K562 (cell line): ENCODE measurements around the gene C3. TPM values are rescaled to one million over a fixed set of nuclear protein-coding genes. Genes with fewer than 3 reads are reported as not detected.

Experiments
- ATAC-seq: fragments of 200-7000 bp; cut with Tn5 transposase; 3 replicates; pipeline ENCODE4 v1.9.1; 2020; ENCODE audit warnings: moderate library complexity
- BruUV-seq: library from RNA; stranded (reverse); fragments of 400-500 nt; replicated peaks from 2 replicates; lab custom pipeline; 2021; lab: Mats Ljungman, UMichigan
- CTCF ChIA-PET: fragments of 300-600 bp; formaldehyde crosslinking; extraction: SDS; loops from one replicate; lab custom pipeline; 2021; ENCODE audit warnings: low intra/inter-chr PET ratio; lab: Yijun Ruan, JAX
- POLR2A ChIA-PET: fragments of 300-600, 350-650 bp; sonication (Branson Sonifier 250); formaldehyde crosslinking; extraction: SDS; loops from one replicate; lab custom pipeline; 2021; ENCODE audit warnings: antibody characterized with exemption, inconsistent platforms; lab: Yijun Ruan, JAX
- DNase-seq, 4 experiments: peaks; one replicate each; pipeline versions ENCODE4 v3.0.0 to v3.0.0-alpha.2; 2011 to 2018; ENCODE audit warnings: low spot score in 3 of 4, mixed read lengths in 3 of 4; ENCODE audit errors: extremely low read depth in 1 of 4
- FAIRE-seq: peaks from 2 replicates; lab custom pipeline; 2011; peaks lifted over from hg19 to GRCh38; lab: Jason Lieb, UNC
- H2AFZ ChIP-seq: 2 replicates; pipeline ENCODE4 v1.6.0; 2011; ENCODE audit warnings: low read depth, low read length, control low read depth, inconsistent platforms
- H3K27ac ChIP-seq: fragments of 200-600 bp; 3 replicates; pipeline ENCODE4 v1.8.0; 2011; ENCODE audit warnings: low read depth, mild to moderate bottlenecking, control low read depth, inconsistent platforms, low read length, moderate library complexity, mixed read lengths; ENCODE audit errors: extremely low read depth
- H3K27me3 ChIP-seq, 2 experiments: fragments of 300-600 bp in 1 of 2; 2 replicates in 1 of 2; 3 replicates in 1 of 2; pipeline versions ENCODE4 v1.6.0 to v1.8.0; 2011; ENCODE audit warnings: inconsistent platforms in 2 of 2, low read length in 2 of 2, mild to moderate bottlenecking in 1 of 2, mixed read lengths in 1 of 2, moderate library complexity in 1 of 2; ENCODE audit not compliant: control insufficient read depth in 2 of 2, insufficient read depth in 2 of 2
- H3K36me3 ChIP-seq: fragments of 300-600 bp; 3 replicates; pipeline ENCODE4 v1.8.0; 2011; ENCODE audit warnings: mild to moderate bottlenecking, low read length, inconsistent platforms; ENCODE audit not compliant: control insufficient read depth, insufficient read depth
- H3K4me1 ChIP-seq, 2 experiments: fragments of 200-600 bp in 1 of 2; replicated peaks in 1 of 2; 2 replicates in 1 of 2; 3 replicates in 1 of 2; pipeline versions ENCODE4 v1.5.1 to v1.8.0; 2011; ENCODE audit warnings: inconsistent platforms in 2 of 2, low read length in 2 of 2, mild to moderate bottlenecking in 1 of 2, mixed read lengths in 1 of 2, moderate library complexity in 1 of 2; ENCODE audit not compliant: control insufficient read depth in 2 of 2, insufficient read depth in 2 of 2
- H3K4me2 ChIP-seq: 2 replicates; pipeline ENCODE4 v1.6.1; 2011; ENCODE audit warnings: low read length, control low read depth, inconsistent platforms, mixed read lengths; ENCODE audit not compliant: insufficient read depth
- H3K4me3 ChIP-seq: fragments of 200-600 bp; sonication (generic), shearing (Covaris generic); 2 replicates; pipeline ENCODE4 v1.5.1; 2016; ENCODE audit warnings: control low read depth, inconsistent platforms
- H3K79me2 ChIP-seq: fragments of 200-600 bp; 3 replicates; pipeline ENCODE4 v1.8.0; 2011; ENCODE audit warnings: low read length, inconsistent platforms; ENCODE audit not compliant: control insufficient read depth, insufficient read depth
- H3K9ac ChIP-seq, 2 experiments: 2 replicates each; pipeline versions ENCODE4 v1.6.0 to v1.6.1; 2011; ENCODE audit warnings: low read depth in 2 of 2, low read length in 2 of 2, control low read depth in 1 of 2, inconsistent platforms in 1 of 2, mild to moderate bottlenecking in 1 of 2, mixed read lengths in 1 of 2; ENCODE audit not compliant: insufficient read depth in 1 of 2
- H3K9me1 ChIP-seq: one replicate; pipeline ENCODE4 v1.6.0; 2011; ENCODE audit warnings: inconsistent platforms, mild to moderate bottlenecking, low read length, moderate library complexity; ENCODE audit not compliant: control insufficient read depth, insufficient read depth
- H3K9me3 ChIP-seq: replicated peaks from 2 replicates; pipeline ENCODE4 v1.5.1; 2011; ENCODE audit warnings: low read depth, low read length, inconsistent platforms; ENCODE audit not compliant: control insufficient read depth, insufficient read depth
- H4K20me1 ChIP-seq: replicated peaks from 2 replicates; pipeline ENCODE4 v1.6.1; 2011; ENCODE audit warnings: low read length, inconsistent platforms, mixed read lengths; ENCODE audit not compliant: control insufficient read depth, insufficient read depth
- ARNT ChIP-seq, 2 experiments: fragments of 450-650 bp; IDR thresholded peaks; 2 replicates each; pipeline ENCODE4 v1.6.1; 2016; ENCODE audit warnings: mild to moderate bottlenecking in 1 of 2
- CBX8 ChIP-seq: fragments of 200-600 bp; sonication (generic); IDR thresholded peaks from 2 replicates; pipeline ENCODE4 v1.6.1; 2012; ENCODE audit warnings: borderline replicate concordance, mixed run types, low read depth, mild to moderate bottlenecking, moderate library complexity, mixed read lengths, low read length, control low read depth, inconsistent platforms; ENCODE audit not compliant: poor library complexity, severe bottlenecking; ENCODE audit errors: extremely low read depth
- CTCF ChIP-seq, 3 experiments: IDR thresholded peaks in 2 of 3; conservative IDR thresholded peaks in 1 of 3; 2 replicates each; pipeline ENCODE4 v1.5.1; 2011 to 2012; ENCODE audit warnings: low read length in 3 of 3, mild to moderate bottlenecking in 3 of 3, control low read depth in 2 of 3, improper control_type of control experiment in 1 of 3, inconsistent platforms in 1 of 3, low read depth in 1 of 3, mixed read lengths in 1 of 3, moderate library complexity in 1 of 3; ENCODE audit not compliant: insufficient read depth in 2 of 3
- GATAD2A ChIP-seq: fragments of 450-650 bp; IDR thresholded peaks from 2 replicates; pipeline ENCODE4 v1.6.1; 2017
- HNRNPL ChIP-seq: fragments of 200-400 bp; formaldehyde crosslinking; IDR thresholded peaks from 2 replicates; pipeline ENCODE4 v1.6.1; 2017; ENCODE audit warnings: low read depth, mild to moderate bottlenecking, low read length
- LEF1 ChIP-seq: fragments of 450-650 bp; IDR thresholded peaks from 2 replicates; pipeline ENCODE4 v1.6.1; 2016; ENCODE audit warnings: mild to moderate bottlenecking
- MEF2A ChIP-seq: IDR thresholded peaks from 2 replicates; pipeline ENCODE4 v1.6.1; 2011; ENCODE audit warnings: low read depth, mild to moderate bottlenecking, low read length, moderate library complexity; ENCODE audit not compliant: control insufficient read depth
- MEIS2 ChIP-seq: fragments of 450-650 bp; IDR thresholded peaks from 2 replicates; pipeline ENCODE4 v1.6.1; 2014; ENCODE audit warnings: mild to moderate bottlenecking; ENCODE audit not compliant: partially characterized antibody
- NFE2 ChIP-seq: IDR thresholded peaks from 2 replicates; pipeline ENCODE4 v1.6.1; 2014; ENCODE audit warnings: antibody characterized with exemption, low read depth
- PML ChIP-seq: IDR thresholded peaks from 2 replicates; pipeline ENCODE4 v1.6.1; 2012; ENCODE audit warnings: low read length, inconsistent platforms
- RAD21 ChIP-seq, 2 experiments: fragments of 250-450 bp in 1 of 2; fragments of 450-650 bp in 1 of 2; sonication (Bioruptor Pico) in 1 of 2; formaldehyde crosslinking in 1 of 2; IDR thresholded peaks in 1 of 2; conservative IDR thresholded peaks in 1 of 2; 2 replicates each; pipeline versions ENCODE4 v1.4.0 to v1.8.0; 2020 to 2022; ENCODE audit warnings: mild to moderate bottlenecking in 2 of 2, moderate library complexity in 1 of 2
- WGBS: fragments of 100-300 bp; shearing (Covaris generic); methylation state at CpG from one replicate; pipeline ENCODE4 v1.1.6; 2016; ENCODE audit warnings: low coverage, mixed read lengths; ENCODE audit not compliant: insufficient coverage; ENCODE audit errors: missing lambda C conversion rate; 5-methylcytosine and 5-hydroxymethylcytosine counted together
- in situ Hi-C: fragments of 300-500 bp; cut with MboI; formaldehyde crosslinking; loops from 4 replicates; pipeline ENCODE4 v1.15.0; 2018; ENCODE audit warnings: inconsistent platforms, mixed read lengths
- intact Hi-C: fragments of 100-400 bp; cut with micrococcal nuclease; formaldehyde crosslinking; loops from 2 replicates; pipeline ENCODE4 v1.14.2; 2022
- polyA plus RNA-seq, 8 experiments: library from polyadenylated mRNA; depleted of rRNA in 4 of 8; stranded (reverse) in 5 of 8; unstranded in 3 of 8; fragments of >200 nt; fragmentation: Nextera tagmentation in 2 of 8; fragmentation: Illumina TruSeq in 1 of 8; extraction: Ambion mirVana in 2 of 8; extraction: Trizol in 1 of 8; gene quantifications; 2 replicates each; pipeline versions ENCODE4 v1.2.1 to v1.2.3, GENCODE V29; 2011 to 2014; ENCODE audit warnings: inconsistent platforms in 1 of 8, missing spikeins in 1 of 8
- total RNA-seq, 7 experiments: library from RNA; depleted of rRNA in 6 of 7; stranded (reverse); fragments of >200 nt in 6 of 7; fragmentation: Illumina TruSeq in 2 of 7; extraction: Trizol in 2 of 7; gene quantifications; 2 replicates each; pipeline versions ENCODE4 v1.2.1 to v1.2.3, GENCODE V29; 2011 to 2021; ENCODE audit warnings: low replicate concordance in 1 of 7
- TF ChIP-seq, protein P1 (sequence below): fragments of 250-450 bp; sonication (Bioruptor Pico); IDR thresholded peaks from 2 replicates; pipeline ENCODE4 v1.8.0; 2021; ENCODE audit warnings: moderate library complexity, mild to moderate bottlenecking, inconsistent platforms
- TF ChIP-seq, protein P2 (sequence below): fragments of 250-450 bp; sonication (Bioruptor Pico); IDR thresholded peaks from 2 replicates; pipeline ENCODE4 v1.8.0; 2022; ENCODE audit warnings: inconsistent platforms, mild to moderate bottlenecking, moderate library complexity, borderline replicate concordance
- TF ChIP-seq, protein P3 (sequence below): fragments of 250-450 bp; sonication (Bioruptor Pico); IDR thresholded peaks from 2 replicates; pipeline ENCODE4 v1.5.0; 2022; ENCODE audit warnings: mild to moderate bottlenecking

C3 gene
- total and polyA plus RNA-seq, 9 of the 15 experiments (the other 6 are each of a cell fraction or from before 2014, with no cell fraction given) = 0.59 to 10.6 (median 2.2) TPM

DNA sequence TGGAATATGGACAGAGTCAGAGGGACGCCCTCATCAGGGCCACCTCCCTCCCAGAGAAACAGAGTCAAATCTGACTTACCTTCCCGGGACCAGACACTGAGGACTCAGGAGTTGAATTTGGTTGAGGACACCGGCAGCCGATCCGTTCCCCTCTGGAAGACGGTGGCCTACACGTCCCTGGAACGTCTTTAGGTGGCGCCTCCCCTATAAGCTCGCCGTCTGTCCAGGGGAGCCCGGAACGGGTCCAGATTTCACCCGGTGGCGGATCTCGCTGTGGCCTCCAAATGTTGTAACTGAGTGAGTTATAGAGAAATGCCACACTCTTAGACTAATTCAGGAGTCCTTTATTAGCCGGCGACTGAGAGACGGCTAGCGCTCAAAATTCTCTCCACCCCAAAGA is 59.5 kb downstream of the C3 start:
- peaks cover 0 to 26% of the 10 kb centered on the region in 2 experiments; a peak in 2 of 5 replicates for H3K27me3 ChIP-seq
- ChIA-PET POLR2A (interaction anchor here (0.6 to 1.5 kb wide), 4 partner anchors 8 to 130 kb away, joined by 3 to 5 read pairs (median 4); partner anchors contain the start of genes TNFSF14 and TNFSF9), CTCF (no interaction called here)
- in situ Hi-C loops = no loop called here
- intact Hi-C loops = no loop called here
- DNase-seq (peak in 1 of 4 experiments; percentile 44), FAIRE-seq (peak; percentile 55), ATAC-seq (peak; percentile 86)
- H3K36me3 ChIP-seq = no peaks in the 10 kb centered on the region
- H3K4me2 ChIP-seq = peak overlapping the region; percentile 40; the same call in 1 of the 2 replicates
- peak overlapping the region in 1 of 2 experiments; percentile 74; a peak in 1 of 4 replicates for H3K9ac ChIP-seq
- no peaks in the 10 kb centered on the region for H3K9me1 ChIP-seq
- H3K9me3 ChIP-seq = no peaks in the 10 kb centered on the region
- no peaks in the 10 kb centered on the region; the same call in 1 of the 2 replicates for H4K20me1 ChIP-seq
- H3K79me2 ChIP-seq = no peaks in the 10 kb centered on the region
- H3K4me1 ChIP-seq = peaks cover 0 to 14% of the 10 kb centered on the region in 2 experiments; a peak in 3 of 5 replicates
- no peak overlapping the region for H3K4me3 ChIP-seq
- 8% methylated on average over 14 of the region's 20 CpGs for WGBS
- no TSS peak for BruUV-seq
- peak overlapping the region; percentile 66 for H2AFZ ChIP-seq
- no peak overlapping the region for H3K27ac ChIP-seq
- TF ChIP-seq GATAD2A = no peak
- peak; percentile 20 to 40; a peak in 3 of 4 replicates for TF ChIP-seq RAD21 (CRISPR knock-in tag; conservative IDR thresholded peaks at IDR 0.05 in 1 of 2, IDR thresholded peaks at IDR 0.05 in 1 of 2)
- no peak for TF ChIP-seq PML
- TF ChIP-seq, protein P1, sequence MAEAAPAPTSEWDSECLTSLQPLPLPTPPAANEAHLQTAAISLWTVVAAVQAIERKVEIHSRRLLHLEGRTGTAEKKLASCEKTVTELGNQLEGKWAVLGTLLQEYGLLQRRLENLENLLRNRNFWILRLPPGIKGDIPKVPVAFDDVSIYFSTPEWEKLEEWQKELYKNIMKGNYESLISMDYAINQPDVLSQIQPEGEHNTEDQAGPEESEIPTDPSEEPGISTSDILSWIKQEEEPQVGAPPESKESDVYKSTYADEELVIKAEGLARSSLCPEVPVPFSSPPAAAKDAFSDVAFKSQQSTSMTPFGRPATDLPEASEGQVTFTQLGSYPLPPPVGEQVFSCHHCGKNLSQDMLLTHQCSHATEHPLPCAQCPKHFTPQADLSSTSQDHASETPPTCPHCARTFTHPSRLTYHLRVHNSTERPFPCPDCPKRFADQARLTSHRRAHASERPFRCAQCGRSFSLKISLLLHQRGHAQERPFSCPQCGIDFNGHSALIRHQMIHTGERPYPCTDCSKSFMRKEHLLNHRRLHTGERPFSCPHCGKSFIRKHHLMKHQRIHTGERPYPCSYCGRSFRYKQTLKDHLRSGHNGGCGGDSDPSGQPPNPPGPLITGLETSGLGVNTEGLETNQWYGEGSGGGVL = no peak
- TF ChIP-seq MEF2A = no peak
- TF ChIP-seq, protein P2, sequence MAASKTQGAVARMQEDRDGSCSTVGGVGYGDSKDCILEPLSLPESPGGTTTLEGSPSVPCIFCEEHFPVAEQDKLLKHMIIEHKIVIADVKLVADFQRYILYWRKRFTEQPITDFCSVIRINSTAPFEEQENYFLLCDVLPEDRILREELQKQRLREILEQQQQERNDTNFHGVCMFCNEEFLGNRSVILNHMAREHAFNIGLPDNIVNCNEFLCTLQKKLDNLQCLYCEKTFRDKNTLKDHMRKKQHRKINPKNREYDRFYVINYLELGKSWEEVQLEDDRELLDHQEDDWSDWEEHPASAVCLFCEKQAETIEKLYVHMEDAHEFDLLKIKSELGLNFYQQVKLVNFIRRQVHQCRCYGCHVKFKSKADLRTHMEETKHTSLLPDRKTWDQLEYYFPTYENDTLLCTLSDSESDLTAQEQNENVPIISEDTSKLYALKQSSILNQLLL = no peak
- no peak for TF ChIP-seq CBX8
- TF ChIP-seq NFE2 = no peak
- no peak for TF ChIP-seq HNRNPL
- TF ChIP-seq ARNT (IDR thresholded peaks at IDR 0.05) = no peak
- TF ChIP-seq, protein P3, sequence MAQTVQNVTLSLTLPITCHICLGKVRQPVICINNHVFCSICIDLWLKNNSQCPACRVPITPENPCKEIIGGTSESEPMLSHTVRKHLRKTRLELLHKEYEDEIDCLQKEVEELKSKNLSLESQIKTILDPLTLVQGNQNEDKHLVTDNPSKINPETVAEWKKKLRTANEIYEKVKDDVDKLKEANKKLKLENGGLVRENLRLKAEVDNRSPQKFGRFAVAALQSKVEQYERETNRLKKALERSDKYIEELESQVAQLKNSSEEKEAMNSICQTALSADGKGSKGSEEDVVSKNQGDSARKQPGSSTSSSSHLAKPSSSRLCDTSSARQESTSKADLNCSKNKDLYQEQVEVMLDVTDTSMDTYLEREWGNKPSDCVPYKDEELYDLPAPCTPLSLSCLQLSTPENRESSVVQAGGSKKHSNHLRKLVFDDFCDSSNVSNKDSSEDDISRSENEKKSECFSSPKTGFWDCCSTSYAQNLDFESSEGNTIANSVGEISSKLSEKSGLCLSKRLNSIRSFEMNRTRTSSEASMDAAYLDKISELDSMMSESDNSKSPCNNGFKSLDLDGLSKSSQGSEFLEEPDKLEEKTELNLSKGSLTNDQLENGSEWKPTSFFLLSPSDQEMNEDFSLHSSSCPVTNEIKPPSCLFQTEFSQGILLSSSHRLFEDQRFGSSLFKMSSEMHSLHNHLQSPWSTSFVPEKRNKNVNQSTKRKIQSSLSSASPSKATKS (CRISPR knock-in tag) = no peak
- TF ChIP-seq MEIS2 = no peak
- TF ChIP-seq CTCF (IDR thresholded peaks at IDR 0.05 in 2 of 3, conservative IDR thresholded peaks at IDR 0.05 in 1 of 3; ENCODE audit: insufficient read depth in 2 of 3, low read depth in 1 of 3, low read length in 3 of 3) = peak; percentile 30 to 48 (median 39); a peak in 4 of 6 replicates
- no peak for TF ChIP-seq LEF1
